K562 (cell line): Measurements from ENCODE around the gene MARK2. TPM values are rescaled to one million over a fixed set of nuclear protein-coding genes. Genes with fewer than 3 reads are reported as not detected.

ENCODE experiments used
- ATAC-seq: fragments of 200-7000 bp; cut with Tn5 transposase; 3 replicates; pipeline ENCODE4 v1.9.1; 2020; ENCODE audit warnings: moderate library complexity
- BruUV-seq: library from RNA; stranded (reverse); fragments of 400-500 nt; replicated peaks from 2 replicates; lab custom pipeline; 2021; lab: Mats Ljungman, UMichigan
- CTCF ChIA-PET: fragments of 300-600 bp; formaldehyde crosslinking; extraction: SDS; loops from one replicate; lab custom pipeline; 2021; ENCODE audit warnings: low intra/inter-chr PET ratio; lab: Yijun Ruan, JAX
- POLR2A ChIA-PET: fragments of 300-600, 350-650 bp; sonication (Branson Sonifier 250); formaldehyde crosslinking; extraction: SDS; loops from one replicate; lab custom pipeline; 2021; ENCODE audit warnings: antibody characterized with exemption, inconsistent platforms; lab: Yijun Ruan, JAX
- DNase-seq, 4 experiments: peaks; one replicate each; pipeline versions ENCODE4 v3.0.0 to v3.0.0-alpha.2; 2011 to 2018; ENCODE audit warnings: low spot score in 3 of 4, mixed read lengths in 3 of 4; ENCODE audit errors: extremely low read depth in 1 of 4
- FAIRE-seq: peaks from 2 replicates; lab custom pipeline; 2011; peaks lifted over from hg19 to GRCh38; lab: Jason Lieb, UNC
- H2AFZ ChIP-seq: 2 replicates; pipeline ENCODE4 v1.6.0; 2011; ENCODE audit warnings: low read depth, low read length, control low read depth, inconsistent platforms
- H3K27ac ChIP-seq: fragments of 200-600 bp; 3 replicates; pipeline ENCODE4 v1.8.0; 2011; ENCODE audit warnings: low read depth, mild to moderate bottlenecking, control low read depth, inconsistent platforms, low read length, moderate library complexity, mixed read lengths; ENCODE audit errors: extremely low read depth
- H3K27me3 ChIP-seq, 2 experiments: fragments of 300-600 bp in 1 of 2; 2 replicates in 1 of 2; 3 replicates in 1 of 2; pipeline versions ENCODE4 v1.6.0 to v1.8.0; 2011; ENCODE audit warnings: inconsistent platforms in 2 of 2, low read length in 2 of 2, mild to moderate bottlenecking in 1 of 2, mixed read lengths in 1 of 2, moderate library complexity in 1 of 2; ENCODE audit not compliant: control insufficient read depth in 2 of 2, insufficient read depth in 2 of 2
- H3K36me3 ChIP-seq: fragments of 300-600 bp; 3 replicates; pipeline ENCODE4 v1.8.0; 2011; ENCODE audit warnings: mild to moderate bottlenecking, low read length, inconsistent platforms; ENCODE audit not compliant: control insufficient read depth, insufficient read depth
- H3K4me1 ChIP-seq, 2 experiments: fragments of 200-600 bp in 1 of 2; replicated peaks in 1 of 2; 2 replicates in 1 of 2; 3 replicates in 1 of 2; pipeline versions ENCODE4 v1.5.1 to v1.8.0; 2011; ENCODE audit warnings: inconsistent platforms in 2 of 2, low read length in 2 of 2, mild to moderate bottlenecking in 1 of 2, mixed read lengths in 1 of 2, moderate library complexity in 1 of 2; ENCODE audit not compliant: control insufficient read depth in 2 of 2, insufficient read depth in 2 of 2
- H3K4me2 ChIP-seq: 2 replicates; pipeline ENCODE4 v1.6.1; 2011; ENCODE audit warnings: low read length, control low read depth, inconsistent platforms, mixed read lengths; ENCODE audit not compliant: insufficient read depth
- H3K4me3 ChIP-seq: fragments of 200-600 bp; sonication (generic), shearing (Covaris generic); 2 replicates; pipeline ENCODE4 v1.5.1; 2016; ENCODE audit warnings: control low read depth, inconsistent platforms
- H3K79me2 ChIP-seq: fragments of 200-600 bp; 3 replicates; pipeline ENCODE4 v1.8.0; 2011; ENCODE audit warnings: low read length, inconsistent platforms; ENCODE audit not compliant: control insufficient read depth, insufficient read depth
- H3K9ac ChIP-seq, 2 experiments: 2 replicates each; pipeline versions ENCODE4 v1.6.0 to v1.6.1; 2011; ENCODE audit warnings: low read depth in 2 of 2, low read length in 2 of 2, control low read depth in 1 of 2, inconsistent platforms in 1 of 2, mild to moderate bottlenecking in 1 of 2, mixed read lengths in 1 of 2; ENCODE audit not compliant: insufficient read depth in 1 of 2
- H3K9me1 ChIP-seq: one replicate; pipeline ENCODE4 v1.6.0; 2011; ENCODE audit warnings: inconsistent platforms, mild to moderate bottlenecking, low read length, moderate library complexity; ENCODE audit not compliant: control insufficient read depth, insufficient read depth
- H3K9me3 ChIP-seq: replicated peaks from 2 replicates; pipeline ENCODE4 v1.5.1; 2011; ENCODE audit warnings: low read depth, low read length, inconsistent platforms; ENCODE audit not compliant: control insufficient read depth, insufficient read depth
- H4K20me1 ChIP-seq: replicated peaks from 2 replicates; pipeline ENCODE4 v1.6.1; 2011; ENCODE audit warnings: low read length, inconsistent platforms, mixed read lengths; ENCODE audit not compliant: control insufficient read depth, insufficient read depth
- CSDE1 ChIP-seq, 2 experiments: fragments of 450-650 bp; IDR thresholded peaks; 2 replicates each; pipeline ENCODE4 v1.6.1; 2016; ENCODE audit warnings: mild to moderate bottlenecking in 1 of 2
- RBM15 ChIP-seq: fragments of 200-400 bp; formaldehyde crosslinking; IDR thresholded peaks from 2 replicates; pipeline ENCODE4 v1.6.1; 2018; ENCODE audit warnings: mild to moderate bottlenecking, low read length, moderate library complexity; ENCODE audit not compliant: insufficient read depth
- TAF15 ChIP-seq: fragments of 200-400 bp; formaldehyde crosslinking; IDR thresholded peaks from 2 replicates; pipeline ENCODE4 v1.6.1; 2017; ENCODE audit warnings: mild to moderate bottlenecking, low read depth, low read length, moderate library complexity
- ZNF23 ChIP-seq: fragments of 250-450 bp; sonication (Bioruptor Pico); IDR thresholded peaks from 2 replicates; pipeline ENCODE4 v1.4.0; 2020; ENCODE audit warnings: mild to moderate bottlenecking
- WGBS: fragments of 100-300 bp; shearing (Covaris generic); methylation state at CpG from one replicate; pipeline ENCODE4 v1.1.6; 2016; ENCODE audit warnings: low coverage, mixed read lengths; ENCODE audit not compliant: insufficient coverage; ENCODE audit errors: missing lambda C conversion rate; 5-methylcytosine and 5-hydroxymethylcytosine counted together
- in situ Hi-C: fragments of 300-500 bp; cut with MboI; formaldehyde crosslinking; loops from 4 replicates; pipeline ENCODE4 v1.15.0; 2018; ENCODE audit warnings: inconsistent platforms, mixed read lengths
- intact Hi-C: fragments of 100-400 bp; cut with micrococcal nuclease; formaldehyde crosslinking; loops from 2 replicates; pipeline ENCODE4 v1.14.2; 2022
- polyA plus RNA-seq, 8 experiments: library from polyadenylated mRNA; depleted of rRNA in 4 of 8; stranded (reverse) in 5 of 8; unstranded in 3 of 8; fragments of >200 nt; fragmentation: Nextera tagmentation in 2 of 8; fragmentation: Illumina TruSeq in 1 of 8; extraction: Ambion mirVana in 2 of 8; extraction: Trizol in 1 of 8; gene quantifications; 2 replicates each; pipeline versions ENCODE4 v1.2.1 to v1.2.3, GENCODE V29; 2011 to 2014; ENCODE audit warnings: inconsistent platforms in 1 of 8, missing spikeins in 1 of 8
- total RNA-seq, 7 experiments: library from RNA; depleted of rRNA in 6 of 7; stranded (reverse); fragments of >200 nt in 6 of 7; fragmentation: Illumina TruSeq in 2 of 7; extraction: Trizol in 2 of 7; gene quantifications; 2 replicates each; pipeline versions ENCODE4 v1.2.1 to v1.2.3, GENCODE V29; 2011 to 2021; ENCODE audit warnings: low replicate concordance in 1 of 7
- TF ChIP-seq, protein P1 (sequence below): sonication (generic); formaldehyde crosslinking; IDR thresholded peaks from 2 replicates; pipeline ENCODE4 v1.8.1; 2023; ENCODE audit warnings: mild to moderate bottlenecking, missing genetic modification reagents
- TF ChIP-seq, protein P2 (sequence below): fragments of 450-650 bp; formaldehyde crosslinking; IDR thresholded peaks from 2 replicates; pipeline ENCODE4 v1.4.0; 2022; ENCODE audit warnings: missing genetic modification characterization
- TF ChIP-seq, protein P3 (sequence below), 2 experiments: fragments of 450-650 bp; IDR thresholded peaks; 2 replicates each; pipeline ENCODE4 v1.6.1; 2016; ENCODE audit warnings: mild to moderate bottlenecking in 2 of 2, borderline replicate concordance in 1 of 2, low read depth in 1 of 2, moderate library complexity in 1 of 2
- TF ChIP-seq, protein P4 (sequence below): sonication (generic); formaldehyde crosslinking; IDR thresholded peaks from 2 replicates; pipeline ENCODE4 v1.9.0; 2022; ENCODE audit warnings: mild to moderate bottlenecking, missing genetic modification reagents
- TF ChIP-seq, protein P5 (sequence below): fragments of 250-450 bp; sonication (Bioruptor Pico); IDR thresholded peaks from 2 replicates; pipeline ENCODE4 v1.4.0; 2020; ENCODE audit warnings: mild to moderate bottlenecking, moderate library complexity

MARK2 gene
- total and polyA plus RNA-seq, 9 of the 15 experiments (the other 6 are each of a cell fraction or from before 2014, with no cell fraction given) = 0.32 to 43.5 (median 15.1) TPM

DNA sequence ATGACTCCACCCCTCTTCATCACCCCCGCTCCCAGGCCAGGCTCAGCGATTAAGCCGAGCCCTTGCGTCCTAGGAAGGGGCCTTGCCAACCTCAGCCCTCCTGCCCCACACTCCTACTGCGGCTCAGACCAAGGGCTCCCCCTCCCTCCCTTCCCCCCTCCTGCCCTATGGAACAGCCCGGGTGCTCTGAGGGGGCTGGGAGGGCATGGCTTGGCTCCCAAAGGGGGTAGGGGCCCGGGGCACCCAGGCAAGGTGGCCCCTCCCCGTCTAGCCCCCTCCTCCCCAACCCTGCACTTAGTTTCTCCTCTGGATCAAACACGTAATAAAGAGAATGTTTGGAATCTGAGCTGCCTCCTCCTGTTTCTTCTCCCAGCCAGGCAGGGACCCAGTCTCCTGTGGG is 71.8 kb downstream of the MARK2 start:
- H3K27ac ChIP-seq = no peak overlapping the region
- ChIA-PET POLR2A (no interaction called here), CTCF (no interaction called here)
- ATAC-seq (no peak), FAIRE-seq (no peak), DNase-seq (no peak)
- peaks cover 41% of the 10 kb centered on the region; the same call in 2 of the 3 replicates for H3K36me3 ChIP-seq
- H3K79me2 ChIP-seq = no peaks in the 10 kb centered on the region
- no peak overlapping the region for H3K4me3 ChIP-seq
- H4K20me1 ChIP-seq = no peaks in the 10 kb centered on the region
- no TSS peak for BruUV-seq
- no peak overlapping the region for H2AFZ ChIP-seq
- in situ Hi-C loops = no loop called here
- H3K27me3 ChIP-seq = no peaks in the 10 kb centered on the region
- H3K9me1 ChIP-seq = no peaks in the 10 kb centered on the region
- 74% methylated on average over 6 of the region's 9 CpGs for WGBS
- no peak overlapping the region for H3K9ac ChIP-seq
- H3K9me3 ChIP-seq = no peaks in the 10 kb centered on the region
- intact Hi-C loops = no loop called here
- H3K4me1 ChIP-seq = peaks cover 1 to 46% of the 10 kb centered on the region in 2 experiments; a peak in 3 of 5 replicates
- H3K4me2 ChIP-seq = no peak overlapping the region
- TF ChIP-seq, protein P1, sequence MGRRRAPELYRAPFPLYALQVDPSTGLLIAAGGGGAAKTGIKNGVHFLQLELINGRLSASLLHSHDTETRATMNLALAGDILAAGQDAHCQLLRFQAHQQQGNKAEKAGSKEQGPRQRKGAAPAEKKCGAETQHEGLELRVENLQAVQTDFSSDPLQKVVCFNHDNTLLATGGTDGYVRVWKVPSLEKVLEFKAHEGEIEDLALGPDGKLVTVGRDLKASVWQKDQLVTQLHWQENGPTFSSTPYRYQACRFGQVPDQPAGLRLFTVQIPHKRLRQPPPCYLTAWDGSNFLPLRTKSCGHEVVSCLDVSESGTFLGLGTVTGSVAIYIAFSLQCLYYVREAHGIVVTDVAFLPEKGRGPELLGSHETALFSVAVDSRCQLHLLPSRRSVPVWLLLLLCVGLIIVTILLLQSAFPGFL (CRISPR knock-in tag) = no peak
- TF ChIP-seq ZNF23 (CRISPR knock-in tag) (no peak), TAF15 (no peak), RBM15 (no peak), CSDE1 (IDR thresholded peaks at IDR 0.05) (no peak)
- TF ChIP-seq, protein P2, sequence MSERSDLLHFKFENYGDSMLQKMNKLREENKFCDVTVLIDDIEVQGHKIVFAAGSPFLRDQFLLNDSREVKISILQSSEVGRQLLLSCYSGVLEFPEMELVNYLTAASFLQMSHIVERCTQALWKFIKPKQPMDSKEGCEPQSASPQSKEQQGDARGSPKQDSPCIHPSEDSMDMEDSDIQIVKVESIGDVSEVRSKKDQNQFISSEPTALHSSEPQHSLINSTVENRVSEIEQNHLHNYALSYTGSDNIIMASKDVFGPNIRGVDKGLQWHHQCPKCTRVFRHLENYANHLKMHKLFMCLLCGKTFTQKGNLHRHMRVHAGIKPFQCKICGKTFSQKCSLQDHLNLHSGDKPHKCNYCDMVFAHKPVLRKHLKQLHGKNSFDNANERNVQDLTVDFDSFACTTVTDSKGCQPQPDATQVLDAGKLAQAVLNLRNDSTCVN (CRISPR knock-in tag) = no peak
- TF ChIP-seq, protein P3, sequence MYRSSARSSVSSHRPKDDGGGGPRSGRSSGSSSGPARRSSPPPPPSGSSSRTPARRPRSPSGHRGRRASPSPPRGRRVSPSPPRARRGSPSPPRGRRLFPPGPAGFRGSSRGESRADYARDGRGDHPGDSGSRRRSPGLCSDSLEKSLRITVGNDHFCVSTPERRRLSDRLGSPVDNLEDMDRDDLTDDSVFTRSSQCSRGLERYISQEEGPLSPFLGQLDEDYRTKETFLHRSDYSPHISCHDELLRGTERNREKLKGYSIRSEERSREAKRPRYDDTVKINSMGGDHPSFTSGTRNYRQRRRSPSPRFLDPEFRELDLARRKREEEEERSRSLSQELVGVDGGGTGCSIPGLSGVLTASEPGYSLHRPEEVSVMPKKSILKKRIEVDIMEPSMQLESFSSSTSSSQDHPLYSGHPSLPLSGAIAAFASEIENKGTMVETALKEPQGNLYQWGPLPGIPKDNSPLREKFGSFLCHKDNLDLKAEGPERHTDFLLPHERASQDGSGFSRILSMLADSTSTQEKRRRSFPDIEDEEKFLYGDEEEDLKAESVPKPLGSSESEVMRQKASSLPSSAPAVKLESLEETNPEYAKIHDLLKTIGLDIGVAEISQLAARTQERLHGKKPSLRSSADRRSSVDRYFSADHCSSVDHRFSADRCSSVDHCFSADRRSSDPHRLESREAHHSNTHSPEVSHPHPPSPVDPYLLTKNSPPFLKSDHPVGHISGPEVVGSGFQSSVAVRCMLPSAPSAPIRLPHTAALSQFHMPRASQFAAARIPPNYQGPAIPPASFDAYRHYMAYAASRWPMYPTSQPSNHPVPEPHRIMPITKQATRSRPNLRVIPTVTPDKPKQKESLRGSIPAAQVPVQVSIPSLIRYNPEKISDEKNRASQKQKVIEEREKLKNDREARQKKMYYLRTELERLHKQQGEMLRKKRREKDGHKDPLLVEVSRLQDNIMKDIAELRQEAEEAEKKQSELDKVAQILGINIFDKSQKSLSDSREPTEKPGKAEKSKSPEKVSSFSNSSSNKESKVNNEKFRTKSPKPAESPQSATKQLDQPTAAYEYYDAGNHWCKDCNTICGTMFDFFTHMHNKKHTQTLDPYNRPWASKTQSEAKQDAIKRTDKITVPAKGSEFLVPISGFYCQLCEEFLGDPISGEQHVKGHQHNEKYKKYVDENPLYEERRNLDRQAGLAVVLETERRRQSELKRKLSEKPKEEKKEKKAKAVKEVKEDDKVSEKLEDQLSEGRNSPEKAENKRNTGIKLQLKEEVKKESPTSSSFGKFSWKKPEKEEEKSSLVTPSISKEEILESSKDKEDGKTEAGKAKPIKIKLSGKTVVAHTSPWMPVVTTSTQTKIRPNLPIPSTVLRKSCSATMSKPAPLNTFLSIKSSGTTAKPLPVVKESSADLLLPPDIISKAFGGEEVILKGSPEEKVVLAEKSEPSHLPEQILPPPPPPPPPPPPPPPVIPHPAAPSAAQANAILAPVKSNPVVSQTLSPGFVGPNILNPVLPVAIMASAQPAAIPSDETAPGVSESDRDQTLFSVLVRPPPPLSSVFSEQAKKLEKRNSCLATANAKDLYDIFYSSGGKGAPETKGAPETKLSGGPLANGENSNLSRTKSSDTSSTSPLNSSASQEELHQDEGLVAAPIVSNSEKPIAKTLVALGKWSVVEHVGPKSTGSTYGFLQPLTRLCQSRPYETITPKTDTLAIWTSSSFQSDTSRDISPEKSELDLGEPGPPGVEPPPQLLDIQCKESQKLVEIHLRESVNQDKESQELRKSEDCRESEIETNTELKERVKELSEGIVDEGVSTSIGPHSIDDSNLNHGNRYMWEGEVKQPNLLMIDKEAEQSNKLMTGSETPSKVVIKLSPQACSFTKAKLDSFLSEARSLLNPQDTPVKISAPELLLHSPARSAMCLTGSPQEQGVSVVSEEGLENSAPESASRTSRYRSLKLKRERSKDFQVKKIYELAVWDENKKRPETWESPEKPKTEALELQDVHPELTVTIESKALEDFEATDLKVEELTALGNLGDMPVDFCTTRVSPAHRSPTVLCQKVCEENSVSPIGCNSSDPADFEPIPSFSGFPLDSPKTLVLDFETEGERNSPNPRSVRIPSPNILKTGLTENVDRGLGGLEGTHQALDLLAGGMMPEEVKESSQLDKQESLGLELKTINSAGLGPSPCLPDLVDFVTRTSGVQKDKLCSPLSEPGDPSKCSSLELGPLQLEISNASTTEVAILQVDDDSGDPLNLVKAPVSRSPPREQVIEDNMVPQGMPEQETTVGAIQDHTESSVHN (IDR thresholded peaks at IDR 0.05; ENCODE audit: borderline replicate concordance in 1 of 2, low read depth in 1 of 2) = no peak
- TF ChIP-seq, protein P4, sequence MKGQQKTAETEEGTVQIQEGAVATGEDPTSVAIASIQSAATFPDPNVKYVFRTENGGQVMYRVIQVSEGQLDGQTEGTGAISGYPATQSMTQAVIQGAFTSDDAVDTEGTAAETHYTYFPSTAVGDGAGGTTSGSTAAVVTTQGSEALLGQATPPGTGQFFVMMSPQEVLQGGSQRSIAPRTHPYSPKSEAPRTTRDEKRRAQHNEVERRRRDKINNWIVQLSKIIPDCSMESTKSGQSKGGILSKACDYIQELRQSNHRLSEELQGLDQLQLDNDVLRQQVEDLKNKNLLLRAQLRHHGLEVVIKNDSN = no peak
- TF ChIP-seq, protein P5, sequence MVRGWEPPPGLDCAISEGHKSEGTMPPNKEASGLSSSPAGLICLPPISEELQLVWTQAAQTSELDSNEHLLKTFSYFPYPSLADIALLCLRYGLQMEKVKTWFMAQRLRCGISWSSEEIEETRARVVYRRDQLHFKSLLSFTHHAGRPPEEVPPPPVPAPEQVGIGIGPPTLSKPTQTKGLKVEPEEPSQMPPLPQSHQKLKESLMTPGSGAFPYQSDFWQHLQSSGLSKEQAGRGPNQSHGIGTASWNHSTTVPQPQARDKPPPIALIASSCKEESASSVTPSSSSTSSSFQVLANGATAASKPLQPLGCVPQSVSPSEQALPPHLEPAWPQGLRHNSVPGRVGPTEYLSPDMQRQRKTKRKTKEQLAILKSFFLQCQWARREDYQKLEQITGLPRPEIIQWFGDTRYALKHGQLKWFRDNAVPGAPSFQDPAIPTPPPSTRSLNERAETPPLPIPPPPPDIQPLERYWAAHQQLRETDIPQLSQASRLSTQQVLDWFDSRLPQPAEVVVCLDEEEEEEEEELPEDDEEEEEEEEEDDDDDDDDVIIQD (CRISPR knock-in tag) = no peak
